Erythroblast (primary cell): ENCODE results near the gene NAP1L5.

Source experiments
- GATA1 ChIP-seq: IDR thresholded peaks from 2 replicates; pipeline ENCODE4 v1.6.1; 2011; ENCODE audit warnings: low read depth, mild to moderate bottlenecking, control low read depth, low read length, moderate library complexity
- POLR2A ChIP-seq: IDR thresholded peaks from 2 replicates; pipeline ENCODE4 v1.6.1; 2011; ENCODE audit warnings: mild to moderate bottlenecking, low read length

DNA sequence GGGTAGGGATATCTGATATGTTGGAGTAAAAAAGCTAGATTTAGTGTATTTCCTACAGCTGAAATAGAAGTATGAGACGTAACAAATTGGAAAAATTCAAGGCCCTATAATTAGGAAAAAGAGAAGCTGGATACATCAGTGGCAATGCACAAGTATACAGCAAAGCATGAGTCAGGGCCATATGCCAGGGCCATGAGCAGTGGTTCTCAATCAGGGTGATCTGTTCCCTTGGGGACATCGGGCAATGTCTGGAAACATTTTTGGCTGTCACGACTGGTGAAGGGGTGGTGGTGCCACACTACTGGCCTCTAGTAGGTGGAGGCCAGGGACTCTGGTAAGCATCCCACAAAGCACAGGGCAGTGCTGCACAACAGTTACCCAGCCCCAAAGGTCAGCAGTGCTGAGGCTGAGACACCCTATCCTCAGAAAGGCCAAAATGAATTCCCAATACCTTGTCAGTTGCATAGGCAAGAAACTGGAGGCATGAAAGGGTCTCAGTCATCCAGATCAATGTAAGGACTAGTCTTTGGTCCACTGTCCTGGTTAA is 36.8 kb upstream of the NAP1L5 start:
- TF ChIP-seq POLR2A (no peak), GATA1 (no peak)
